ENCODE measurements around the gene INHBB. TPM values are rescaled to one million over a fixed set of nuclear protein-coding genes. Genes with fewer than 3 reads are reported as not detected.

INHBB gene
- total and polyA plus RNA-seq, 9 of the 15 experiments (the other 6 are each of a cell fraction or from before 2014, with no cell fraction given): not detected

DNA sequence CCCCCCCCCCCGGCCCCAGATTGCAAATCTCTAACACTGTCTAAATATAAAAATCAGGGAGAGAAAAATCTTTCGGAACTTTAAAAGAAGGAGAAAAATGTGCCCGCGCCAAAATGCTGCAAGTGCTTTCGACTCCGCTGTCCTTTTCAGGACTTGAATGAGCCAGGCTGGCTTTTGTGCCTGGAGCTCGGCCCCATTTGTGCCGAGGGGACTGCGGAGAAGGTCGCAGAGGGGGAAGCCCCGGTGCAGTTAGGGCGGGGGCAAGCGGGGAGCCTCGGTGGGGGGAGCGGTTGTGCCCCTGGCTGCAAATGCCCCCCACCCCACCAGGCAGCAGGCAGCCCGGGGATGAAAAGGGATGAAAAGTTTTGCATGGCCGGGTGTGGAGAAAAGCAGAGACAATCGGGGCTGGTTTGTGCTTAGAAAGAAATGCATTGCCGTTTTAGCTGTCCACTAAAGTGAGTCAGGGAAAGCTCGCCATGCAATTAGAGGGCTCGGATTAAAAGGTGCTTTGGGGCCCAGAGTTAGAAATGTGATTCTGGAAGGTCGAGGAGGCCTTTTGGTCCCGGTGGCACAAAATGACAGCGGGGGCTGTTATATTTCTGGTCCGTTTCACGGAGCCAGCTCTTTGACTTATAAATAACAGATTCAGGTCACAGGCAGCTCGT is 1.6 kb downstream of the INHBB start:
- H3K27me3 ChIP-seq (ENCODE audit: control insufficient read depth in 2 of 2, insufficient read depth in 2 of 2, low read length in 2 of 2): peaks cover 28 to 65% of the 10 kb centered on the region in 2 experiments
- no peak for ATAC-seq
- no peak overlapping the region for H3K4me2 ChIP-seq (ENCODE audit: insufficient read depth, low read length)
- no peaks in the 10 kb centered on the region for H3K9me1 ChIP-seq (ENCODE audit: control insufficient read depth, insufficient read depth, low read length)
- no peaks in the 10 kb centered on the region for H3K9me3 ChIP-seq (replicated peaks; ENCODE audit: control insufficient read depth, insufficient read depth, low read depth, low read length)
- no peak for FAIRE-seq
- TF ChIP-seq ZNF232 (CRISPR knock-in tag; IDR thresholded peaks at IDR 0.05): no peak
- no peak for TF ChIP-seq CAMTA2 (CRISPR knock-in tag; conservative IDR thresholded peaks at IDR 0.05)
- TF ChIP-seq, protein P1, sequence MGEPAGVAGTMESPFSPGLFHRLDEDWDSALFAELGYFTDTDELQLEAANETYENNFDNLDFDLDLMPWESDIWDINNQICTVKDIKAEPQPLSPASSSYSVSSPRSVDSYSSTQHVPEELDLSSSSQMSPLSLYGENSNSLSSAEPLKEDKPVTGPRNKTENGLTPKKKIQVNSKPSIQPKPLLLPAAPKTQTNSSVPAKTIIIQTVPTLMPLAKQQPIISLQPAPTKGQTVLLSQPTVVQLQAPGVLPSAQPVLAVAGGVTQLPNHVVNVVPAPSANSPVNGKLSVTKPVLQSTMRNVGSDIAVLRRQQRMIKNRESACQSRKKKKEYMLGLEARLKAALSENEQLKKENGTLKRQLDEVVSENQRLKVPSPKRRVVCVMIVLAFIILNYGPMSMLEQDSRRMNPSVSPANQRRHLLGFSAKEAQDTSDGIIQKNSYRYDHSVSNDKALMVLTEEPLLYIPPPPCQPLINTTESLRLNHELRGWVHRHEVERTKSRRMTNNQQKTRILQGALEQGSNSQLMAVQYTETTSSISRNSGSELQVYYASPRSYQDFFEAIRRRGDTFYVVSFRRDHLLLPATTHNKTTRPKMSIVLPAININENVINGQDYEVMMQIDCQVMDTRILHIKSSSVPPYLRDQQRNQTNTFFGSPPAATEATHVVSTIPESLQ (CRISPR knock-in tag; IDR thresholded peaks at IDR 0.05): no peak
- no peak for TF ChIP-seq HMGN3 (IDR thresholded peaks at IDR 0.05; ENCODE audit: borderline replicate concordance, extremely low read depth, insufficient read length, low read depth, low read length)
- TF ChIP-seq RAD21 (CRISPR knock-in tag; conservative IDR thresholded peaks at IDR 0.05 in 1 of 2, IDR thresholded peaks at IDR 0.05 in 1 of 2): no peak
- TF ChIP-seq MIER1 (IDR thresholded peaks at IDR 0.05; ENCODE audit: low read depth): no peak
- no peak for TF ChIP-seq MYNN (IDR thresholded peaks at IDR 0.05)
- no peak for TF ChIP-seq MYNN (CRISPR knock-in tag; IDR thresholded peaks at IDR 0.05)
- TF ChIP-seq CHD2 (IDR thresholded peaks at IDR 0.05; ENCODE audit: low read depth, low read length): no peak
- no peak for TF ChIP-seq NCOA6 (IDR thresholded peaks at IDR 0.05)
- TF ChIP-seq ZNF23 (CRISPR knock-in tag; IDR thresholded peaks at IDR 0.05): no peak
- TF ChIP-seq JUND (IDR thresholded peaks at IDR 0.05; ENCODE audit: borderline replicate concordance, low read depth, low read length): no peak
- no peak for TF ChIP-seq JUND (tag; IDR thresholded peaks at IDR 0.05; ENCODE audit: borderline replicate concordance, low read depth, low read length)
- no peak for TF ChIP-seq MBD1 (CRISPR knock-in tag; IDR thresholded peaks at IDR 0.05)
- no peak for TF ChIP-seq PHB2 (IDR thresholded peaks at IDR 0.05; ENCODE audit: low read depth)
- TF ChIP-seq L3MBTL2 (IDR thresholded peaks at IDR 0.05): no peak
- no peak for TF ChIP-seq RCOR1 (IDR thresholded peaks at IDR 0.05; ENCODE audit: borderline replicate concordance in 1 of 2, low read depth in 2 of 2, low read length in 2 of 2)
- TF ChIP-seq ETV6 (IDR thresholded peaks at IDR 0.05; ENCODE audit: borderline replicate concordance in 1 of 2, low read depth in 2 of 2, low read length in 1 of 2): no peak
- no peak for TF ChIP-seq ETV6 (CRISPR knock-in tag; IDR thresholded peaks at IDR 0.05; ENCODE audit: borderline replicate concordance)
- TF ChIP-seq GTF2E2 (tag; IDR thresholded peaks at IDR 0.05): no peak
- no peak overlapping the region for H2AFZ ChIP-seq (ENCODE audit: low read depth, low read length)
- WGBS (ENCODE audit: insufficient coverage, low coverage, missing lambda C conversion rate): 3% methylated on average over 19 of the region's 27 CpGs
- no TSS peak for BruUV-seq (replicated peaks)
- no peak for DNase-seq (ENCODE audit: extremely low read depth in 1 of 4, low spot score in 3 of 4)
- H3K9ac ChIP-seq (ENCODE audit: insufficient read depth in 1 of 2, low read depth in 2 of 2, low read length in 2 of 2): no peak overlapping the region
- H3K36me3 ChIP-seq (ENCODE audit: control insufficient read depth, insufficient read depth, low read length): no peaks in the 10 kb centered on the region
- POLR2A ChIA-PET: no interaction called here
- in situ Hi-C loops (cut with MboI): loop anchor here (10.0 kb wide), 1 partner anchor 327 kb away; no protein-coding TSS in a partner anchor
- H3K79me2 ChIP-seq (ENCODE audit: control insufficient read depth, insufficient read depth, low read length): no peaks in the 10 kb centered on the region
- CTCF ChIA-PET (ENCODE audit: low intra/inter-chr PET ratio): no interaction called here
- intact Hi-C loops (cut with micrococcal nuclease): no loop called here
- peaks cover 19% of the 10 kb centered on the region for H4K20me1 ChIP-seq (replicated peaks; ENCODE audit: control insufficient read depth, insufficient read depth, low read length)
- H3K4me1 ChIP-seq (replicated peaks in 1 of 2; ENCODE audit: control insufficient read depth in 2 of 2, insufficient read depth in 2 of 2, low read length in 2 of 2): peaks cover 0 to 14% of the 10 kb centered on the region in 2 experiments; a peak in 2 of 5 replicates
- no peak overlapping the region for H3K4me3 ChIP-seq
- H3K27ac ChIP-seq (ENCODE audit: extremely low read depth, low read depth, low read length): no peak overlapping the region

Measured in K562 (cell line).